ENCODE measurements around the gene CALML5.

CALML5 gene

DNA sequence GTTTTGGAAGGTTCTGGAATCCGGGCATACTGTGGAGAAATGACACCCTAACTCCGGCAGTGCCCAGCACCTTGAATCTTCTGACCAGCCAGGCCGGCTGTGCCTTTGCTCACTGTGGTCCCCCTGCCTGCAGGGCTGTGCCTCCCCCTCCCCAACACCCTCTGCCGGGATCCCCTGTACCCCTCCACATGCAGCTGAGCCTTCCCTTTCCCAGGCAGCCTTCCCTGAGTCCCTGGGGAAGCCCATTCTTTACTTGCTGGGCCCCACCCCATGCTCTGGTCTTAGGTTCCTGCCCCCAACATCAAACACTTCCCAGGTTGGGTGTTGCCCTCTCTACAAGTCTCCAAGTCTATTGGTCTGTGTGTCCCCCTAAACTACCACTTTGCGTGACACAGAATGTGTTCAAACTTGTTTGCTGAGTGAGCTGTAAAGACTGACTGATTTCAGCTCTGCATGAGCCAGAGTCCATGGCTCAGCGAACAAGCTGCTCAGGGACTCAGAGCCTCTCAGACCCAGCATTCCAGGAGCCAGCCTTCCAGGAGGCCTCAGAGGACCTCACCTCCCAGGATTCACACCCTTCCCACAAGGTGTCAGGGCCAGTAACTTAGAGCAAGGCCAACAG lies 31.6 kb downstream of the CALML5 start:
- no peak overlapping the region for H3K4me3 ChIP-seq (ENCODE audit: control insufficient read depth, low read depth, low read length)
- TF ChIP-seq, protein P1, sequence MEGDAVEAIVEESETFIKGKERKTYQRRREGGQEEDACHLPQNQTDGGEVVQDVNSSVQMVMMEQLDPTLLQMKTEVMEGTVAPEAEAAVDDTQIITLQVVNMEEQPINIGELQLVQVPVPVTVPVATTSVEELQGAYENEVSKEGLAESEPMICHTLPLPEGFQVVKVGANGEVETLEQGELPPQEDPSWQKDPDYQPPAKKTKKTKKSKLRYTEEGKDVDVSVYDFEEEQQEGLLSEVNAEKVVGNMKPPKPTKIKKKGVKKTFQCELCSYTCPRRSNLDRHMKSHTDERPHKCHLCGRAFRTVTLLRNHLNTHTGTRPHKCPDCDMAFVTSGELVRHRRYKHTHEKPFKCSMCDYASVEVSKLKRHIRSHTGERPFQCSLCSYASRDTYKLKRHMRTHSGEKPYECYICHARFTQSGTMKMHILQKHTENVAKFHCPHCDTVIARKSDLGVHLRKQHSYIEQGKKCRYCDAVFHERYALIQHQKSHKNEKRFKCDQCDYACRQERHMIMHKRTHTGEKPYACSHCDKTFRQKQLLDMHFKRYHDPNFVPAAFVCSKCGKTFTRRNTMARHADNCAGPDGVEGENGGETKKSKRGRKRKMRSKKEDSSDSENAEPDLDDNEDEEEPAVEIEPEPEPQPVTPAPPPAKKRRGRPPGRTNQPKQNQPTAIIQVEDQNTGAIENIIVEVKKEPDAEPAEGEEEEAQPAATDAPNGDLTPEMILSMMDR (conservative IDR thresholded peaks at IDR 0.05; ENCODE audit: control insufficient read depth, insufficient read depth, low read depth, low read length) = no peak
- DNase-seq (ENCODE audit: low read depth) = no peak

DNA sequence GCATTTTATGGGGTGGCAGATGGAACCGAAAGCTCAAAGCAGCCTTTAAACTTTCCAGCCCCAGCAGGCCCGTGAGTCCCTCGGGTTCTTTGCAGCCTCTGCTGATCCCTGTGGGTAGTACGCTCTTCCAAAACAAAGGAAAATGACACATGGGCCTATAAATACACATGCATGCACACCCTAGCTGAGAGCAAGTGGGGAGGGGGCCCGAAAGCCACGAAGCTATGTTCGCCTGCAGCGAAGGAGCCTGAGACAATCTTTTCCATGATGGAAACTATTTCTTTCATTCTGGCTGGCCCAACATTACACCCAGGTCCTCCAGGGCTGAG lies 32.2 kb downstream of the CALML5 start:
- DNase-seq (ENCODE audit: low read depth) = no peak
- no peak overlapping the region for H3K4me3 ChIP-seq (ENCODE audit: control insufficient read depth, low read depth, low read length)
- TF ChIP-seq, protein P1 (conservative IDR thresholded peaks at IDR 0.05; ENCODE audit: control insufficient read depth, insufficient read depth, low read depth, low read length) = no peak

DNA sequence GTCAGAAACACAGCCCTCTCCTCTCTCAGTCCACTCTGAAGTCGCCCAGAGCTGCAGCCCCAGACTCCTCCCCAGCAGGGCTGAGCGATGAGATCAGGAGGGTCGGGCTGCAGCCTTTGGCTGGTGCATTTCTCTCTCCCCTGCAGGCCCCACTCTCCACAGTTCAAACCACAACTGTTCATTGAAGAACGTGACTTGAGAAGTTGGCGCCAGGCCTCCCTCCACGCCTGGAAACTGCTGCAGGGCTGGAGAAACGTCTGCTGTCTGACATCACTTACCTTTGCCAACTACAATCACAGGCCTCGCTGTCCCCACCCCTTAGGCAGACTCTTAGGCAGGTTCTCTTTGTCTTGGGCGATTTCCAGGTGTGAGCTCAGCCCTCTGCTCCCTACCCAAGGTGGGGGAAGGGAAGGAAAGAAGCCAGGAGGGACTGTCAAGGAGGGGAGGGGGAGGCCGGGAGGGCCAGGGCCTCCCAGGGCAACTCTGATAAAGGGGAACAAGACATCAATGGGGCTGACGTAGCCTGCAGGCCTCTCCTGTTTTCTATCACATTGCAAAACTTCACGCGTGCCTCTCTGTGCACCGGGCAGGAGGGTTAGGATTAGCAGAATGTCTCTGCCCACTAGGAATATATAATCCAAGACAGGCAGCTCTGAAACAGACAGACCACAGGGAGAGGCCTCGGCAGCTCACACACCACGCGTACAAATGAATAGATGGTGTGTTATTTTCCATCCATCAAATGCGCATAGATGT lies 32.7 kb downstream of the CALML5 start:
- TF ChIP-seq, protein P1 (conservative IDR thresholded peaks at IDR 0.05; ENCODE audit: control insufficient read depth, insufficient read depth, low read depth, low read length) = no peak
- peak; percentile 35 for DNase-seq (ENCODE audit: low read depth)
- no peak overlapping the region for H3K4me3 ChIP-seq (ENCODE audit: control insufficient read depth, low read depth, low read length)

DNA sequence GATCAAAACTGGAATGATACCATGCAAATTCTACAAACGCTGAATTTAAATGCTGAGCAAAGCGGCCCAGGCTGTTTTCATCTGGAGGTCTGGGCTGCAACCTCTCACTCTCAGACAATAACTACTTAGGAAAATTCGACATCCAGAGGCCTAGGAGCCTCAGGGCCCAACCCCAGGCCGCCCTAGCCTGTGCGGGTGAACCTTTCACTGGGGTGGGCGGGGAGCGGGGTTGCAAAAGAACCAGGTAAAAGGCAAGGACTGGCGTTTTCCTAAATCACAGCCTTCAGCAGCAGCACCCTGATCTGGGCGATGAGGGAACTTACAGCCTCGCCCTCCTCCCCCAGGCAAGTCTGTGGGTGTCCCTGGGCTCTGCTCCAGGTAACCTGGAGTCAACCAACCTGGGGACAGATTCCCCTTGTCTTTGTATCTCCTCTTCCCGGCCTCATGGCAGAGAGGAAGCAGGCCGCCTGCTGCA lies 33.4 kb downstream of the CALML5 start:
- no peak overlapping the region for H3K4me3 ChIP-seq (ENCODE audit: control insufficient read depth, low read depth, low read length)
- no peak for DNase-seq (ENCODE audit: low read depth)
- TF ChIP-seq, protein P1 (conservative IDR thresholded peaks at IDR 0.05; ENCODE audit: control insufficient read depth, insufficient read depth, low read depth, low read length) = no peak

DNA sequence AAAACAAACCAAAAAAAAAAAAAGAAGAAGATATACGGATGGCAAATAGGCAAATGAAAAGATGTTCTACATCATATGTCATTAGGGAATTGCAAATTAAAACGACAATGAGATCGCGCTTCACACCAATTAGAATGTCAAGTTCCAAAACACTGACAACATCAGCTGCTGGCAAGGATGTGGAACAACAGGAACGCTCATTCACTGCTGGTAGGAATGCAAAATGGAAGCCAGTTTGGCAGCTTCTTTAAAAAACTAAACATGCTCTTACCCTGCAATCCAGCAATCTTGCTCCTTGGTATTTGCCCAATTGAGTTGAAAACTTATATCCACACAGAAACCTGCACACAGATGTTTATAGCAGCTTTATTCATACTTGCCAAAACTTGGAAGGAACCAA lies 34.8 kb downstream of the CALML5 start:
- TF ChIP-seq, protein P1 (conservative IDR thresholded peaks at IDR 0.05; ENCODE audit: control insufficient read depth, insufficient read depth, low read depth, low read length) = no peak
- no peak overlapping the region for H3K4me3 ChIP-seq (ENCODE audit: control insufficient read depth, low read depth, low read length)
- no peak for DNase-seq (ENCODE audit: low read depth)

DNA sequence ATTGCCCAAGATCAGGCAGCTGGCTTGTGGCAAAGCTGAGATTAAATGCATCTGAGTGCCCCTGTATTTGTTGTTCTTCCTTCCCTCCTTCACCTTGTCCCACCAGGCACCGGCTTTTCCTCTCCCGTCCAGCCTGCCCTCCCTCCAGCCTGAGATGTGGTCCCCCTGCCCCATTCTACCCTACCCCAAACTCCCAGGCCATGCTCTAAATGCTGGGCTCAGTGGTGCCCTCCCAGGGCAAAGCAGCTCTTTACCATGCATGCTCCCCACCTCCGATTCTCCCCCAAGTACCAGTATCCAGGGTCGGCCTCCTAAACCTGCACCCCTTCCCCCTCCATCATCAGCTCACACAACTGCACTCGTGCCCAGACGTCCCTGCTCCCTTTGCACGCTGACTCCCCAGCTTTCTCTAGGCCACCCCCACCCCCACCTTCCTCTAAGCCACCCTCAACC lies 36.5 kb downstream of the CALML5 start:
- TF ChIP-seq, protein P1 (conservative IDR thresholded peaks at IDR 0.05; ENCODE audit: control insufficient read depth, insufficient read depth, low read depth, low read length) = no peak
- H3K4me3 ChIP-seq (ENCODE audit: control insufficient read depth, low read depth, low read length) = no peak overlapping the region
- DNase-seq (ENCODE audit: low read depth) = no peak

Measured in fibroblast of mammary gland (primary cell).